ENCODE data around the gene FCN2.

DNA sequence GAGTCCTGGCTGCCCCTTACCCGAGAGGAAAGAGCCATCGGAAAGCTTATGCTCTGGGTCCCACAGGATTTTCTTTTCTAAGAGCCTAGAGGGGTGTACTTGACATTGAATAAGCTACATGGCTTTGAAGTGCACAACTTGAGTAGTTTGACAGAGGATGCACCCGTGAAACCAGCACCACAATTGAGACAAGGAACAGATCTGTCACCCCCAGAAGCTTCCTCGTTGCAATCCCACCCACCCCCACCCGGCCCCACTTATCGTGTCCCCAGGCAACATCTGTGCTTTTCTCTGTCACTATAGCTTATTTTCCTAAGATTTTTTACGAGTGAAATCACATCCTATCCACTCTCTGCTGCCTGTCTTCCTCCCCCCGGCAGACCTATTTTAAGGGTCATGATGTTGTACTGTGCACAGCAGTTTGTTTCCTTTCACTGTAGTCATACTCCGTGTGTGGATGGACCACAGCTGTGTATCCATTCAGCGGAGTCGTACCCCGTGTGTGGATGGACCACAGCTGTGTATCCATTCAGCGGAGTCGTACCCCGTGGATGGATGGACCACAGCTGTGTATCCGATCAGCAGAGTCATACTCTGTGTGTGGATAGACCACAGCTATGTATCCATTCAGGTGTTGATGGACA, 8.8 kb upstream of the FCN2 start:
- TF ChIP-seq ATF2 (tag by site-specific recombination; IDR thresholded peaks at IDR 0.05; ENCODE audit: low read depth), result no peak
- no peak for TF ChIP-seq ZNF311 (tag by site-specific recombination; IDR thresholded peaks at IDR 0.05; ENCODE audit: borderline replicate concordance)
- no peak for TF ChIP-seq GLI4 (tag by site-specific recombination; IDR thresholded peaks at IDR 0.05)
- no peak for TF ChIP-seq CTCF (tag by site-specific recombination; IDR thresholded peaks at IDR 0.05)
- TF ChIP-seq ZNF341 (tag by site-specific recombination; IDR thresholded peaks at IDR 0.05; ENCODE audit: low read depth), result no peak
- TF ChIP-seq ZNF274 (IDR thresholded peaks at IDR 0.05; ENCODE audit: low read length), result no peak
- TF ChIP-seq ZNF274 (tag by site-specific recombination; IDR thresholded peaks at IDR 0.05; ENCODE audit: borderline replicate concordance), result no peak
- no peak for TF ChIP-seq ZNF677 (tag by site-specific recombination; IDR thresholded peaks at IDR 0.05)

Measured in HEK293 (cell line).